PFSK-1 (cell line): Measurements from ENCODE around the gene STAMBP.

Experiments
- FOXP2 ChIP-seq: optimal IDR thresholded peaks from 2 replicates; pipeline ENCODE3; 2011; ENCODE audit warnings: borderline replicate concordance, control low read depth, inconsistent platforms; ENCODE audit not compliant: insufficient read depth; ENCODE audit errors: extremely low read length, extremely low read depth
- POLR2AphosphoS5 ChIP-seq: IDR thresholded peaks from 2 replicates; pipeline ENCODE4 v1.6.1; 2012; ENCODE audit warnings: low read depth, mild to moderate bottlenecking, control low read depth, low read length, moderate library complexity
- REST ChIP-seq, 2 experiments: IDR thresholded peaks; 2 replicates each; pipeline versions ENCODE4 v1.6.1 to v1.8.0; 2011 to 2012; ENCODE audit warnings: low read depth in 2 of 2, low read length in 2 of 2, control low read depth in 1 of 2, inconsistent platforms in 1 of 2, mild to moderate bottlenecking in 1 of 2, moderate library complexity in 1 of 2; ENCODE audit not compliant: insufficient read depth in 1 of 2
- SIN3A ChIP-seq: IDR thresholded peaks from 2 replicates; pipeline ENCODE4 v1.6.1; 2012; ENCODE audit warnings: mild to moderate bottlenecking, low read length, moderate library complexity, borderline replicate concordance; ENCODE audit not compliant: insufficient read depth
- TAF1 ChIP-seq: IDR thresholded peaks from 2 replicates; pipeline ENCODE4 v1.6.1; 2012; ENCODE audit warnings: low read length, control low read depth, borderline replicate concordance; ENCODE audit not compliant: insufficient read depth

STAMBP gene

GRCh38 chr2:73914667-73915066 is 85.9 kb downstream of the STAMBP start:
- TF ChIP-seq TAF1 (no peak), REST (IDR thresholded peaks at IDR 0.05; ENCODE audit: insufficient read depth in 1 of 2, low read depth in 2 of 2, low read length in 2 of 2) (no peak), SIN3A (no peak), POLR2AphosphoS5 (no peak), FOXP2 (no peak)

GRCh38 chr2:73915437-73915993 is 86.8 kb downstream of the STAMBP start:
- TF ChIP-seq POLR2AphosphoS5 (no peak), TAF1 (no peak), SIN3A (no peak), FOXP2 (no peak), REST (IDR thresholded peaks at IDR 0.05; ENCODE audit: insufficient read depth in 1 of 2, low read depth in 2 of 2, low read length in 2 of 2) (no peak)

GRCh38 chr2:73916666-73917065 is 87.9 kb downstream of the STAMBP start:
- TF ChIP-seq FOXP2 (no peak), TAF1 (no peak), REST (IDR thresholded peaks at IDR 0.05; ENCODE audit: insufficient read depth in 1 of 2, low read depth in 2 of 2, low read length in 2 of 2) (no peak), POLR2AphosphoS5 (no peak), SIN3A (no peak)

- TF ChIP-seq POLR2AphosphoS5: no peak
- TF ChIP-seq SIN3A: no peak
Observed at GRCh38 chr2:73917296-73917695, 88.5 kb downstream of the STAMBP start.

GRCh38 chr2:73917696-73918207 is 89.0 kb downstream of the STAMBP start:
- no peak for TF ChIP-seq REST (IDR thresholded peaks at IDR 0.05; ENCODE audit: insufficient read depth in 1 of 2, low read depth in 2 of 2, low read length in 2 of 2)
- TF ChIP-seq SIN3A: no peak
- TF ChIP-seq FOXP2: no peak
